ENCODE data around the gene C15orf40. TPM values are rescaled to one million over a fixed set of nuclear protein-coding genes. Genes with fewer than 3 reads are reported as not detected.

The C15orf40 gene
- total and polyA plus RNA-seq, 2 of the 13 experiments (the other 11 are each of a cell fraction or from before 2014, with no cell fraction given), result 24.0 to 26.3 TPM

DNA sequence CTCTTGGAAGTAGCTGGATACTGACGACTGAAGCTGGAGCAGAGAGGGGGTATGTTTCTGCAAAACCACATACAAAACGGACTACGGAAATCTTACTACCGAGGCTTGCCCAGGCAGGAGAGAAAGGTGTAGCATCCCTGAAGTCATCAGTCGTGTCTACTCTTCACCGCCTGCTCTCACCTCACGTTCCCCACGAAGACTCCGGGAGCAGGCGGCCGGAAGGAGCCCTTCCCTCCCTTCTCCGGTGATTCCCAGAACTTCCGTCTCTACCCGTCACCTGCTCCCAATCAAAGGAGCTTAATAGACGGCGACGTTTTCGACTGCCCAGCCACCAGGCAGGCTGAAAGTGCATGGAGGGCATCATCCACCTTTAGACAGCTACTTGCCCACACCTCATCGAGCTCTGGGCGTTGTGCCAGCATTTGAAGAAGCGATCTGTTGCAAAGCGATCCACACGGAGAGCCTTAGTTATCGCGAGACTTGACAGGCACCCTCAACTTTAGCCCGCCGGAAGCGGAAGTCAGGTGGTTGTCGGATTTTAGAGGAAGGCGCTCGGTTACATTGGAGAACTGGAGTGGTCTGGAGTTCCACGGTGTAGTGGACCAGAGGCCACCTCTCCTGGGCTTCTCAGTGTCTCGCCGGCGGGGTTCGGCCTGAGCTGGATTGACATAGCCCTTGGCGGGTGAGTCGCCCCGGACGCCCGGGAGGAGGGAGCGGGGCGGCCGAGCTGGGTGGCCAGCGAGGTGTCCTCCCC, 25.6 kb downstream of the C15orf40 start, which contains the start of gene RAMAC (continued):
- TF ChIP-seq, protein P1, sequence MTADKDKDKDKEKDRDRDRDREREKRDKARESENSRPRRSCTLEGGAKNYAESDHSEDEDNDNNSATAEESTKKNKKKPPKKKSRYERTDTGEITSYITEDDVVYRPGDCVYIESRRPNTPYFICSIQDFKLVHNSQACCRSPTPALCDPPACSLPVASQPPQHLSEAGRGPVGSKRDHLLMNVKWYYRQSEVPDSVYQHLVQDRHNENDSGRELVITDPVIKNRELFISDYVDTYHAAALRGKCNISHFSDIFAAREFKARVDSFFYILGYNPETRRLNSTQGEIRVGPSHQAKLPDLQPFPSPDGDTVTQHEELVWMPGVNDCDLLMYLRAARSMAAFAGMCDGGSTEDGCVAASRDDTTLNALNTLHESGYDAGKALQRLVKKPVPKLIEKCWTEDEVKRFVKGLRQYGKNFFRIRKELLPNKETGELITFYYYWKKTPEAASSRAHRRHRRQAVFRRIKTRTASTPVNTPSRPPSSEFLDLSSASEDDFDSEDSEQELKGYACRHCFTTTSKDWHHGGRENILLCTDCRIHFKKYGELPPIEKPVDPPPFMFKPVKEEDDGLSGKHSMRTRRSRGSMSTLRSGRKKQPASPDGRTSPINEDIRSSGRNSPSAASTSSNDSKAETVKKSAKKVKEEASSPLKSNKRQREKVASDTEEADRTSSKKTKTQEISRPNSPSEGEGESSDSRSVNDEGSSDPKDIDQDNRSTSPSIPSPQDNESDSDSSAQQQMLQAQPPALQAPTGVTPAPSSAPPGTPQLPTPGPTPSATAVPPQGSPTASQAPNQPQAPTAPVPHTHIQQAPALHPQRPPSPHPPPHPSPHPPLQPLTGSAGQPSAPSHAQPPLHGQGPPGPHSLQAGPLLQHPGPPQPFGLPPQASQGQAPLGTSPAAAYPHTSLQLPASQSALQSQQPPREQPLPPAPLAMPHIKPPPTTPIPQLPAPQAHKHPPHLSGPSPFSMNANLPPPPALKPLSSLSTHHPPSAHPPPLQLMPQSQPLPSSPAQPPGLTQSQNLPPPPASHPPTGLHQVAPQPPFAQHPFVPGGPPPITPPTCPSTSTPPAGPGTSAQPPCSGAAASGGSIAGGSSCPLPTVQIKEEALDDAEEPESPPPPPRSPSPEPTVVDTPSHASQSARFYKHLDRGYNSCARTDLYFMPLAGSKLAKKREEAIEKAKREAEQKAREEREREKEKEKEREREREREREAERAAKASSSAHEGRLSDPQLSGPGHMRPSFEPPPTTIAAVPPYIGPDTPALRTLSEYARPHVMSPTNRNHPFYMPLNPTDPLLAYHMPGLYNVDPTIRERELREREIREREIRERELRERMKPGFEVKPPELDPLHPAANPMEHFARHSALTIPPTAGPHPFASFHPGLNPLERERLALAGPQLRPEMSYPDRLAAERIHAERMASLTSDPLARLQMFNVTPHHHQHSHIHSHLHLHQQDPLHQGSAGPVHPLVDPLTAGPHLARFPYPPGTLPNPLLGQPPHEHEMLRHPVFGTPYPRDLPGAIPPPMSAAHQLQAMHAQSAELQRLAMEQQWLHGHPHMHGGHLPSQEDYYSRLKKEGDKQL (CRISPR knock-in tag; IDR thresholded peaks at IDR 0.05; ENCODE audit: low read depth), result no peak
- TF ChIP-seq ZBTB1 (CRISPR knock-in tag; IDR thresholded peaks at IDR 0.05; ENCODE audit: borderline replicate concordance) (no peak; the same call in 1 of the 2 replicates), KDM2A (CRISPR knock-in tag; IDR thresholded peaks at IDR 0.05; ENCODE audit: borderline replicate concordance, low read depth) (peak; percentile 91; the same call in 1 of the 2 replicates), ZNF563 (CRISPR knock-in tag; IDR thresholded peaks at IDR 0.05) (peak; percentile 89; the same call in 1 of the 2 replicates), ZNF619 (CRISPR knock-in tag; IDR thresholded peaks at IDR 0.05) (peak; percentile 28; the same call in 1 of the 2 replicates), ZNF891 (CRISPR knock-in tag; IDR thresholded peaks at IDR 0.05) (peak; percentile 96), GATAD1 (CRISPR knock-in tag; IDR thresholded peaks at IDR 0.05) (peak; percentile 93), ZNF230 (CRISPR knock-in tag; IDR thresholded peaks at IDR 0.05) (peak; percentile 77; the same call in 1 of the 2 replicates), ARNTL (CRISPR knock-in tag; IDR thresholded peaks at IDR 0.05) (no peak), POGK (CRISPR knock-in tag; conservative IDR thresholded peaks at IDR 0.05) (peak; percentile 81; the same call in 1 of the 2 replicates)
- TF ChIP-seq, protein P2, sequence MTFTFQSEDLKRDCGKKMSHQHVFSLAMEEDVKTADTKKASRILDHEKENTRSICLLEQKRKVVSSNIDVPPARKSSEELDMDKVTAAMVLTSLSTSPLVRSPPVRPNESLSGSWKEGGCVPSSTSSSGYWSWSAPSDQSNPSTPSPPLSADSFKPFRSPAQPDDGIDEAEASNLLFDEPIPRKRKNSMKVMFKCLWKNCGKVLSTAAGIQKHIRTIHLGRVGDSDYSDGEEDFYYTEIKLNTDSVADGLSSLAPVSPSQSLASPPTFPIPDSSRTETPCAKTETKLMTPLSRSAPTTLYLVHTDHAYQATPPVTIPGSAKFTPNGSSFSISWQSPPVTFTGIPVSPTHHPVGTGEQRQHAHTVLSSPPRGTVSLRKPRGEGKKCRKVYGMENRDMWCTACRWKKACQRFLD (CRISPR knock-in tag; IDR thresholded peaks at IDR 0.05; ENCODE audit: borderline replicate concordance), result peak; percentile 75; the same call in 1 of the 2 replicates
- TF ChIP-seq, protein P3, sequence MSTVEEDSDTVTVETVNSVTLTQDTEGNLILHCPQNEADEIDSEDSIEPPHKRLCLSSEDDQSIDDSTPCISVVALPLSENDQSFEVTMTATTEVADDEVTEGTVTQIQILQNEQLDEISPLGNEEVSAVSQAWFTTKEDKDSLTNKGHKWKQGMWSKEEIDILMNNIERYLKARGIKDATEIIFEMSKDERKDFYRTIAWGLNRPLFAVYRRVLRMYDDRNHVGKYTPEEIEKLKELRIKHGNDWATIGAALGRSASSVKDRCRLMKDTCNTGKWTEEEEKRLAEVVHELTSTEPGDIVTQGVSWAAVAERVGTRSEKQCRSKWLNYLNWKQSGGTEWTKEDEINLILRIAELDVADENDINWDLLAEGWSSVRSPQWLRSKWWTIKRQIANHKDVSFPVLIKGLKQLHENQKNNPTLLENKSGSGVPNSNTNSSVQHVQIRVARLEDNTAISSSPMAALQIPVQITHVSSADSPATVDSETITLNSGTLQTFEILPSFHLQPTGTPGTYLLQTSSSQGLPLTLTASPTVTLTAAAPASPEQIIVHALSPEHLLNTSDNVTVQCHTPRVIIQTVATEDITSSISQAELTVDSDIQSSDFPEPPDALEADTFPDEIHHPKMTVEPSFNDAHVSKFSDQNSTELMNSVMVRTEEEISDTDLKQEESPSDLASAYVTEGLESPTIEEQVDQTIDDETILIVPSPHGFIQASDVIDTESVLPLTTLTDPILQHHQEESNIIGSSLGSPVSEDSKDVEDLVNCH (CRISPR knock-in tag; IDR thresholded peaks at IDR 0.05), result no peak
- TF ChIP-seq, protein P4, sequence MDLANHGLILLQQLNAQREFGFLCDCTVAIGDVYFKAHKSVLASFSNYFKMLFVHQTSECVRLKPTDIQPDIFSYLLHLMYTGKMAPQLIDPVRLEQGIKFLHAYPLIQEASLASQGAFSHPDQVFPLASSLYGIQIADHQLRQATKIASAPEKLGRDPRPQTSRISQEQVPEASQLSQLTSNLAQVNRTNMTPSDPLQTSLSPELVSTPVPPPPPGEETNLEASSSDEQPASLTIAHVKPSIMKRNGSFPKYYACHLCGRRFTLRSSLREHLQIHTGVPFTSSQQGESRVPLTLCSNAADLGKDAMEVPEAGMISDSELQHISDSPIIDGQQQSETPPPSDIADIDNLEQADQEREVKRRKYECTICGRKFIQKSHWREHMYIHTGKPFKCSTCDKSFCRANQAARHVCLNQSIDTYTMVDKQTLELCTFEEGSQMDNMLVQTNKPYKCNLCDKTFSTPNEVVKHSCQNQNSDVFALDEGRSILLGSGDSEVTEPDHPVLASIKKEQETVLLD (CRISPR knock-in tag; IDR thresholded peaks at IDR 0.05; ENCODE audit: low read depth), result peak; percentile 70; the same call in 1 of the 2 replicates

Measured in HepG2 (cell line).